Hematopoietic multipotent progenitor cell (in vitro differentiated cells): ENCODE data around the gene TERF2IP. TPM values are rescaled to one million over a fixed set of nuclear protein-coding genes. Genes with fewer than 3 reads are reported as not detected.

ENCODE experiments used
- DNase-seq, 3 donors: peaks; one replicate each; pipeline ENCODE4 v3.0.0-alpha.2; 2011 to 2015; ENCODE audit warnings: low read depth in 2 of 3, low spot score in 2 of 3
- total RNA-seq: library from RNA; depleted of rRNA; stranded (reverse); fragments of >200 nt; gene quantifications from one replicate; pipeline ENCODE4 v1.2.3, GENCODE V29; 2012

The TERF2IP gene
- total RNA-seq, 1 donor = 49.3 TPM

- no peak for DNase-seq
These were observed 12.5 kb upstream of the TERF2IP start for GRCh38 chr16:75635036-75635435.

- DNase-seq = no peak
These were observed 7.0 kb upstream of the TERF2IP start for GRCh38 chr16:75640598-75640997.

- no peak for DNase-seq
These were observed 3.1 kb upstream of the TERF2IP start for GRCh38 chr16:75644240-75645012.

- no peak for DNase-seq
These were observed 471 bp upstream of the TERF2IP start for GRCh38 chr16:75647112-75647491.

- peak; percentile 74 to 89 (median 86) for DNase-seq
These were observed 898 bp downstream of the TERF2IP start for GRCh38 chr16:75648265-75649076.

- DNase-seq = no peak
These were observed 6.3 kb downstream of the TERF2IP start for GRCh38 chr16:75653922-75654321.

- DNase-seq = no peak
These were observed 10.6 kb downstream of the TERF2IP start for GRCh38 chr16:75658175-75658574.

GRCh38 chr16:75660321-75660720 lies 12.7 kb downstream of the TERF2IP start:
- DNase-seq = no peak

GRCh38 chr16:75660726-75661302 lies 13.2 kb downstream of the TERF2IP start:
- no peak for DNase-seq

- DNase-seq = no peak
These were observed 19.9 kb downstream of the TERF2IP start for GRCh38 chr16:75667503-75667902.

GRCh38 chr16:75676909-75677308 lies 29.3 kb downstream of the TERF2IP start, which contains the start of gene CPHXL2:
TSS of gene CPHXL2 (minus strand) at chr16:75677009. CDS start at chr16:75676999, 10 bp downstream.
- DNase-seq = no peak

GRCh38 chr16:75679366-75679765 lies 31.8 kb downstream of the TERF2IP start:
- DNase-seq = no peak

- DNase-seq = no peak
These were observed 34.7 kb downstream of the TERF2IP start for GRCh38 chr16:75682308-75682707.

- DNase-seq = no peak
These were observed 39.8 kb downstream of the TERF2IP start for GRCh38 chr16:75687361-75687760.

GRCh38 chr16:75695708-75696107 lies 48.1 kb downstream of the TERF2IP start:
- no peak for DNase-seq

GRCh38 chr16:75697571-75697970 lies 50.0 kb downstream of the TERF2IP start:
- DNase-seq = no peak

- DNase-seq = no peak
These were observed 53.8 kb downstream of the TERF2IP start, which contains the start of gene DUXB for GRCh38 chr16:75701361-75701760. TSS of gene DUXB (minus strand) at chr16:75701461. CDS start at chr16:75701418, 43 bp downstream.

- no peak for DNase-seq
These were observed 54.7 kb downstream of the TERF2IP start for GRCh38 chr16:75702242-75702641.

GRCh38 chr16:75703306-75703705 lies 55.7 kb downstream of the TERF2IP start:
- no peak for DNase-seq
